HCT116 (cell line): ENCODE results near the gene PRDM2. TPM values are rescaled to one million over a fixed set of nuclear protein-coding genes. Genes with fewer than 3 reads are reported as not detected.

Source experiments
- ATAC-seq: fragments of 200-7000 bp; cut with Tn5 transposase; 2 replicates; pipeline ENCODE4 v1.9.1; 2020; ENCODE audit warnings: mild to moderate bottlenecking, moderate library complexity
- BruUV-seq: library from RNA; stranded (reverse); fragments of 400-500 nt; replicated peaks from 2 replicates; lab custom pipeline; 2021; lab: Mats Ljungman, UMichigan
- CTCF ChIA-PET: fragments of 300-600 bp; sonication (Branson Sonifier 250); formaldehyde crosslinking; loops from one replicate; lab custom pipeline; 2021; ENCODE audit warnings: antibody characterized with exemption; lab: Charles Lee
- POLR2A ChIA-PET: fragments of 300-600, 350-600 bp; sonication (Branson Sonifier 250); formaldehyde crosslinking; loops from one replicate; lab custom pipeline; 2021; ENCODE audit warnings: antibody characterized with exemption; lab: Charles Lee
- RAD21 ChIA-PET, 2 experiments: fragments of 300-600 bp; sonication (Branson Sonifier 250); formaldehyde crosslinking; loops; one replicate each; lab custom pipeline; 2023; ENCODE audit warnings: low total read pairs in 2 of 2; ENCODE audit not compliant: uncharacterized antibody in 2 of 2, unreplicated experiment in 2 of 2, low non-redundant PET in 1 of 2; lab: Charles Lee
- DNase-seq: peaks from one replicate; pipeline ENCODE4 v3.0.0-alpha.2; 2010; ENCODE audit warnings: low read depth, low spot score
- H2AFZ ChIP-seq: fragments of 200-600 bp; shearing (Covaris generic), sonication (generic); 2 replicates; pipeline ENCODE4 v1.6.1; 2017; ENCODE audit warnings: low read depth, mixed run types, mixed read lengths, antibody characterized with exemption, low read length; ENCODE audit not compliant: poor library complexity, severe bottlenecking
- H3K27ac ChIP-seq: 2 replicates; pipeline ENCODE4 v1.5.1; 2012; ENCODE audit warnings: low read depth, low read length
- H3K27me3 ChIP-seq: fragments of 200-600 bp; sonication (generic); 2 replicates; pipeline ENCODE4 v1.6.1; 2016; ENCODE audit warnings: mixed run types, low read length, mixed read lengths; ENCODE audit not compliant: insufficient read depth
- H3K36me3 ChIP-seq, 2 experiments: fragments of 200-500 bp in 1 of 2; fragments of 200-600 bp in 1 of 2; sonication (Bioruptor generic) in 1 of 2; sonication (generic) in 1 of 2; 2 replicates each; pipeline versions ENCODE4 v1.5.1 to v1.6.1; 2014 to 2016; ENCODE audit warnings: low read length in 2 of 2, inconsistent platforms in 1 of 2, mixed read lengths in 1 of 2, mixed run types in 1 of 2; ENCODE audit not compliant: insufficient read depth in 2 of 2, control insufficient read depth in 1 of 2
- H3K4me1 ChIP-seq, 2 experiments: fragments of 200-600 bp in 1 of 2; sonication (generic) in 1 of 2; 2 replicates each; pipeline versions ENCODE4 v1.5.1 to v1.6.1; 2012 to 2017; ENCODE audit warnings: low read length in 2 of 2, inconsistent platforms in 1 of 2, mild to moderate bottlenecking in 1 of 2, mixed read lengths in 1 of 2, mixed run types in 1 of 2, moderate library complexity in 1 of 2; ENCODE audit not compliant: insufficient read depth in 2 of 2, control insufficient read depth in 1 of 2
- H3K4me2 ChIP-seq: fragments of 200-600 bp; sonication (generic); 2 replicates; pipeline ENCODE4 v1.6.1; 2017; ENCODE audit warnings: mixed run types, low read length, mixed read lengths
- H3K4me3 ChIP-seq, 2 experiments: fragments of 200-600 bp in 1 of 2; sonication (generic) in 1 of 2; replicated peaks in 1 of 2; 2 replicates each; pipeline ENCODE4 v1.5.1; 2011 to 2016; ENCODE audit warnings: low read length in 2 of 2, control low read depth in 1 of 2, low read depth in 1 of 2, mild to moderate bottlenecking in 1 of 2, mixed read lengths in 1 of 2, mixed run types in 1 of 2
- H3K79me2 ChIP-seq: fragments of 200-600 bp; sonication (generic); 2 replicates; pipeline ENCODE4 v1.6.1; 2017; ENCODE audit warnings: mild to moderate bottlenecking, mixed run types, low read length, moderate library complexity, mixed read lengths; ENCODE audit not compliant: insufficient read depth
- H3K9ac ChIP-seq: fragments of 200-600 bp; sonication (generic); 2 replicates; pipeline ENCODE4 v1.6.1; 2016; ENCODE audit warnings: low read length, mixed read lengths
- H3K9me2 ChIP-seq: fragments of 200-600 bp; sonication (generic), shearing (Covaris generic); 2 replicates; pipeline ENCODE4 v1.6.1; 2017; ENCODE audit warnings: mixed run types, mild to moderate bottlenecking, moderate library complexity; ENCODE audit not compliant: insufficient read depth
- H3K9me3 ChIP-seq, 2 experiments: fragments of 200-500 bp in 1 of 2; fragments of 200-600 bp in 1 of 2; sonication (Bioruptor generic) in 1 of 2; sonication (generic) in 1 of 2; 2 replicates each; pipeline ENCODE4 v1.6.1; 2014 to 2017; ENCODE audit warnings: low read length in 2 of 2, mixed read lengths in 2 of 2, inconsistent platforms in 1 of 2, low read depth in 1 of 2, mild to moderate bottlenecking in 1 of 2, mixed run types in 1 of 2, moderate library complexity in 1 of 2; ENCODE audit not compliant: control insufficient read depth in 1 of 2, insufficient read depth in 1 of 2
- H4K20me1 ChIP-seq: fragments of 200-600 bp; sonication (generic), shearing (Covaris generic); 2 replicates; pipeline ENCODE4 v1.6.1; 2017; ENCODE audit warnings: mixed run types, mild to moderate bottlenecking, moderate library complexity; ENCODE audit not compliant: insufficient read depth
- EZH2 ChIP-seq: fragments of 200-600 bp; sonication (generic); IDR thresholded peaks from 2 replicates; pipeline ENCODE4 v1.6.1; 2017; ENCODE audit warnings: antibody characterized with exemption, mixed run types
- JUND ChIP-seq: IDR thresholded peaks from 2 replicates; pipeline ENCODE4 v1.6.1; 2012
- intact Hi-C: fragments of 100-400 bp; cut with micrococcal nuclease; formaldehyde crosslinking; loops from 2 replicates; pipeline ENCODE4 v1.10.0; 2022
- total RNA-seq: library from RNA; stranded (reverse); gene quantifications from one replicate; pipeline ENCODE4 v1.2.1, GENCODE V29; 2021; ENCODE audit not compliant: unreplicated experiment
- TF ChIP-seq, protein P1 (sequence below), 3 experiments: fragments of 200-600 bp in 1 of 3; sonication (generic) in 1 of 3; IDR thresholded peaks in 2 of 3; conservative IDR thresholded peaks in 1 of 3; 2 replicates each; pipeline ENCODE4 v1.5.1; 2012 to 2017; ENCODE audit warnings: low read depth in 2 of 3, low read length in 2 of 3, antibody characterized with exemption in 1 of 3, borderline replicate concordance in 1 of 3, control low read depth in 1 of 3, mild to moderate bottlenecking in 1 of 3, mixed read lengths in 1 of 3, mixed run types in 1 of 3, moderate library complexity in 1 of 3; ENCODE audit not compliant: insufficient read depth in 1 of 3
- TF ChIP-seq, protein P2 (sequence below): IDR thresholded peaks from 2 replicates; pipeline ENCODE4 v1.6.1; 2012

The PRDM2 gene
- total RNA-seq, 1 experiment from 2014 or later, result 17.3 TPM

DNA sequence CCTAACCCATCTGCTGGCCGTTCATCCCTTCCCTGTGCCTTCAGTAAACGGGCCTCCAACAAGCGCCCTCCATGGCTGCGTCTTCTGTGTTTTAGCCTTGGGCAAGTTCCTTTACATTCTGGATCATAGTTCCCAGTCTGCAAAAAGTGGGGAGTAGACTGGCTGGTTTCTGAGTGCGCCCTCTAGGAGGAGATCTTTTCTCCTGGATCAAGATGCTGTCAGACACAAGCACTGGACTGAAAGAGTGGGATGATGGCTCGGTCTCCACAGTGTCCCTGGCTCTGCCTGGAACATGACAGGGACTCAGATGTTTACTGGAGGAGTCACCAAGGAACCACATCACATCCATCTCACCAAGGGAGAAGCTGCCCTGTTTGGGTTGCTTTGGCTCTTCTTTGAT lies 88.8 kb downstream of the PRDM2 start:
- peaks cover 4% of the 10 kb centered on the region in 2 experiments; a peak in 1 of 4 replicates for H3K36me3 ChIP-seq
- H3K4me2 ChIP-seq, result no peak overlapping the region
- H3K9ac ChIP-seq, result no peak overlapping the region
- no peaks in the 10 kb centered on the region for H3K9me3 ChIP-seq
- intact Hi-C loops, result no loop called here
- no peak overlapping the region for H3K4me3 ChIP-seq
- no peak for ATAC-seq
- ChIA-PET RAD21 (no interaction called here), CTCF (interaction anchor here (0.6 kb wide), 1 partner anchor 31 kb away, joined by 3 read pairs; no protein-coding TSS in a partner anchor), POLR2A (no interaction called here)
- no peak overlapping the region for H3K27ac ChIP-seq
- H3K9me2 ChIP-seq, result no peaks in the 10 kb centered on the region
- TF ChIP-seq, protein P1, sequence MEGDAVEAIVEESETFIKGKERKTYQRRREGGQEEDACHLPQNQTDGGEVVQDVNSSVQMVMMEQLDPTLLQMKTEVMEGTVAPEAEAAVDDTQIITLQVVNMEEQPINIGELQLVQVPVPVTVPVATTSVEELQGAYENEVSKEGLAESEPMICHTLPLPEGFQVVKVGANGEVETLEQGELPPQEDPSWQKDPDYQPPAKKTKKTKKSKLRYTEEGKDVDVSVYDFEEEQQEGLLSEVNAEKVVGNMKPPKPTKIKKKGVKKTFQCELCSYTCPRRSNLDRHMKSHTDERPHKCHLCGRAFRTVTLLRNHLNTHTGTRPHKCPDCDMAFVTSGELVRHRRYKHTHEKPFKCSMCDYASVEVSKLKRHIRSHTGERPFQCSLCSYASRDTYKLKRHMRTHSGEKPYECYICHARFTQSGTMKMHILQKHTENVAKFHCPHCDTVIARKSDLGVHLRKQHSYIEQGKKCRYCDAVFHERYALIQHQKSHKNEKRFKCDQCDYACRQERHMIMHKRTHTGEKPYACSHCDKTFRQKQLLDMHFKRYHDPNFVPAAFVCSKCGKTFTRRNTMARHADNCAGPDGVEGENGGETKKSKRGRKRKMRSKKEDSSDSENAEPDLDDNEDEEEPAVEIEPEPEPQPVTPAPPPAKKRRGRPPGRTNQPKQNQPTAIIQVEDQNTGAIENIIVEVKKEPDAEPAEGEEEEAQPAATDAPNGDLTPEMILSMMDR (IDR thresholded peaks at IDR 0.05 in 2 of 3, conservative IDR thresholded peaks at IDR 0.05 in 1 of 3; ENCODE audit: borderline replicate concordance in 1 of 3, insufficient read depth in 1 of 3, low read depth in 2 of 3, low read length in 2 of 3), result 0 out of 6 replicates have a peak, but pooled peaks of 1 of the 3 experiments have one; percentile 13
- TF ChIP-seq, protein P2, sequence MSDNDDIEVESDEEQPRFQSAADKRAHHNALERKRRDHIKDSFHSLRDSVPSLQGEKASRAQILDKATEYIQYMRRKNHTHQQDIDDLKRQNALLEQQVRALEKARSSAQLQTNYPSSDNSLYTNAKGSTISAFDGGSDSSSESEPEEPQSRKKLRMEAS, result no peak
- no peaks in the 10 kb centered on the region for H4K20me1 ChIP-seq
- H3K4me1 ChIP-seq, result no peaks in the 10 kb centered on the region
- H3K79me2 ChIP-seq, result peaks cover 41% of the 10 kb centered on the region
- DNase-seq, result no peak
- H3K27me3 ChIP-seq, result no peaks in the 10 kb centered on the region
- H2AFZ ChIP-seq, result no peak overlapping the region
- no TSS peak for BruUV-seq

DNA sequence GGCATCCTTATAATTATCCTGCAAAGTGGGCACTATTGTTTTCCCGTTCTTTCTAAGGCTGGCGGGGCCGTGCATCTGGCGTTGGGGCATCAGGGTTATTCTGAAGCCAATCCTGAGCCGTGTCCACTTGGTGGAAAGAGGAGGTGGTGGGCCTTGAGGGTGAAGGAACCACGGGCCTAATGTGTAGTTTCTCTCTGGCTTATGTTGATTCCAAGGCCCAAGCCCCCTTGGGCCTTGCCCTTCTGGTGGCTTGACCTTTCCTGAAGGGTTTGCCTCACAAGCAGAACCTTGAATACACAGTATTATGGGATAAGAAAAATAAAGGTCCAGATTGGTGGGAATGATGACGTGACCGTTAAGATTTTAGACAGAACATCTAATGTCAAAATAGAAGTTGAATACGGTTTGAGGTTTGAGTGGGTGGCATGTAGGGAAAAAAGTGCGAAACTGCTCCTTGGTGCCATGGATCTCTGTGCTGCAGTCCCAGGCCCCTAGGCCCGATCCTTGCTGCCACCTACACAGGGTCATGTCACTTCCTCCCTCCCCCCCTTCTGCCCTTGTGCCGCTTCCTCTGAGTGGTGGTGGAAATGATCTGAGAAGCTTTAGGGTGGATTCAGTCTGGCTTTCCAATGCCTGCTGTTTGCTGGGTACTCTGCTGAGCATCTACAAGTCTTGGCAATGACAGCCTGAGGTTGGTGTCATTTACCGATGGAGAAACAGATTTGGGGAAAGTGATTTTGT lies 90.5 kb downstream of the PRDM2 start:
- ChIA-PET RAD21 (no interaction called here), POLR2A (no interaction called here), CTCF (no interaction called here)
- peaks cover 0 to 4% of the 10 kb centered on the region in 2 experiments; a peak in 1 of 4 replicates for H3K36me3 ChIP-seq
- H3K9me2 ChIP-seq, result no peaks in the 10 kb centered on the region
- no peaks in the 10 kb centered on the region for H3K9me3 ChIP-seq
- BruUV-seq, result no TSS peak
- no peak overlapping the region for H2AFZ ChIP-seq
- no peak overlapping the region for H3K4me3 ChIP-seq
- no peak overlapping the region for H3K4me2 ChIP-seq
- no peaks in the 10 kb centered on the region for H3K27me3 ChIP-seq
- H3K79me2 ChIP-seq, result peaks cover 25% of the 10 kb centered on the region
- intact Hi-C loops, result no loop called here
- TF ChIP-seq JUND, result no peak
- TF ChIP-seq EZH2, result no peak
- no peak overlapping the region for H3K27ac ChIP-seq
- H3K4me1 ChIP-seq, result no peaks in the 10 kb centered on the region
- H3K9ac ChIP-seq, result no peak overlapping the region
- no peak for DNase-seq
- H4K20me1 ChIP-seq, result no peaks in the 10 kb centered on the region
- no peak for ATAC-seq
